NCI-H1417 treated with DMSO at 0.1 percent for 48 hours (cell line): ENCODE measurements around the gene C8A.

Experiments used
- DNase-seq: peaks from one replicate; lab custom pipeline; 2025; lab: John Stamatoyannopoulos, UW

C8A gene

DNA sequence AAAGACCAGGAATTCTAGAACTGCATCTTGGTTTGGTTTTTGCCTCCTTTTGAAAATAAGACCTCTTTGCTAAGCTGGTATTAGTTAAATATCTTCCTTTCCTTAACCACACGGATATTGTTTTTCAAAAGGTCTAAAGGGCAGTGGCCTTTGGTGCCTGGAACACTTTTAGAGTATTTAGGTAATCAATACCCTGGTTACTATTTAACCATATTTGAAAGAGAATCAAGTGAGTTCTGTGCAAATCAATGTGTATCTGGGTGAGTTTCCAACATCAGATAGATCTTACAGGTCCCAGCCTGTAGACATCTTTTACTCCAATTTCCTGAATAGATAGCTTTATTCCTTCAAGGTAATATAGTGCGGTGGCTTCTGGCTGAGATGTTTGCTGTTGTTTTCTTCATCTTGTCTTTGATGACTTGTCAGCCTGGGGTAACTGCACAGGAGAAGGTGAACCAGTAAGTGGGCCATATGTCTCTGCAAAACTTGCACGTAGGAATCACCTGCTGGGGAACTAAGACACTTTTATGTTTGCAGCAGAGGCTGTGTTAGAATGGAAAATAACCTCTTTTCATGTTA, at the start of gene C8A:
Gene C8A, plus strand, starts transcription at position 277 of the 579 bp plus-strand sequence. Its CDS starts 105 bp downstream, at position 382.
- DNase-seq, result no peak

DNA sequence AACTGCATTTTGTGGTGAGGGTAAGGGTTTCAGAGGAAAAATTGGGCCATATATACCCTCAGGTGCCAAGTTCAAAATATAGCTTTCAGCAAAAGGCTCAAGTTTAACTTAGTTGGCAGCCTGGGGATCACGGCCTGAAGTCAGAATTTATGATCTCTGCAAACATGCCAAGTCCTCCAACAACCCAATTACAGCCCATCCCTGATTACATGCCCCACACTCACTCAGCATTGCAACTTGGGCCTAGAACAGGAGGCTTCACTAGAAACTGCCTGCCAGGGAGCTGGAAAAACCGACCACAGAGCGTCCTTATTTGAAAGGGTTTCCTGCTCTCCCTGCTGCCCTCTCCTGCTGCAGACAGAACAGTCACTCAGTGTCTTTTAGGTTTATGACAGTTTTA, 47.8 kb upstream of the C8A start:
- DNase-seq, result no peak

DNA sequence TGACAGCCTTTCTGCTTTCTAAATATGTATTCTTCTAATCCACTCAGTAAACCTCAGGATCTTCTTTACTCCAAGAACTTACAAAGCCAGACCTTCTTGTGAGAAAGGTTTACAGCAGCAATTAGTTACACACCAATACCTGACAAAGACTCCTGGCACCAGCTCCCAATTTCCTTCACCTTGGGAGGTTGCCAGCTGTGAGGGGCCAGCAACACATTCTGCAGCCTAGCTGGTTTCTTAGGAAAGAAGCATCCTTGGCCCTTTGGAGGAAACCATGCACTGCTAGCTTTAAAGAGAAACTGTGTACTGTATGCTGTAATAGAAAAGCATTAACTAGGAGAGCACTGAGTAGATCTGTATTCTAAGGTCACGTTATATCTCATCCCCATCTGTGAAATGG, 46.2 kb upstream of the C8A start:
- no peak for DNase-seq

DNA sequence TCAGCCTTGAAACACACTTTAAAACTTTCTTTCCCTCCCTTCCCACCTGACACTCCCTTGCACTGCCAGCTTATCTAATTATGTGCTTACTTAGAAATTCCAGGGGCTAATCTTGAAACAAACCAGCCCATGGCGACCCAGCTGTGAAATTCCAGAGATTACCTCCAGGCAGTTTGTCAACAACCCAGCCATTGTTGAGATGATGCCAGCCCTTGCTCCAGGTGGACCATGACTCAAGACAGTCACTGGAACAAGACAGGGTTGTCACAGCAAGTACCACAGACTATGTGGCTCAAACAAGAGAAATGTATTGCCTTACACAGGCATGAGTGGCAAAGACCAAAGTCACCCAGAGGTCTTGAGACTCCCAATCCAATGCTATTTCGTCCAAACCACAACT, 43.3 kb upstream of the C8A start:
- DNase-seq, result no peak

GRCh38 chr1:56814205-56814604, 40.4 kb upstream of the C8A start:
- no peak for DNase-seq

DNA sequence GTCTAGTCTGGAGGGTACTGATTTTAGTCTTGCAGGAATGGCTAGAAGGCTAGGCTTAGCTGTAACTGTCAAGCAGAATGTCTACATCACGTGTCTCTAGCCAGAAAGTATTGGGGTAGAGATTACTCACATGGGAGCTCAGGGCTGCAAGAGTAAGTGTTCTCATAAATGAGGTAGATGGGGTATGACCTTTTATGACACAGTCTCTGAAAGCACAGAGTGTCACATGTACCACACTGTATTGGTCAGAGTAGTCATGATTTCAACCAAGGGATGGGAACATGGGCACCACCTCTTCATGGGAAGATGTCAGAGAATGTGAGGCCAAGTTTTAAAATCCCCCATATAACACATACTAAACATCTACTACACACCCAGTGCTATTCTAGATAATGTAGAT, 38.3 kb upstream of the C8A start:
- DNase-seq, result no peak

GRCh38 chr1:56816909-56817308, 37.7 kb upstream of the C8A start:
- no peak for DNase-seq

DNA sequence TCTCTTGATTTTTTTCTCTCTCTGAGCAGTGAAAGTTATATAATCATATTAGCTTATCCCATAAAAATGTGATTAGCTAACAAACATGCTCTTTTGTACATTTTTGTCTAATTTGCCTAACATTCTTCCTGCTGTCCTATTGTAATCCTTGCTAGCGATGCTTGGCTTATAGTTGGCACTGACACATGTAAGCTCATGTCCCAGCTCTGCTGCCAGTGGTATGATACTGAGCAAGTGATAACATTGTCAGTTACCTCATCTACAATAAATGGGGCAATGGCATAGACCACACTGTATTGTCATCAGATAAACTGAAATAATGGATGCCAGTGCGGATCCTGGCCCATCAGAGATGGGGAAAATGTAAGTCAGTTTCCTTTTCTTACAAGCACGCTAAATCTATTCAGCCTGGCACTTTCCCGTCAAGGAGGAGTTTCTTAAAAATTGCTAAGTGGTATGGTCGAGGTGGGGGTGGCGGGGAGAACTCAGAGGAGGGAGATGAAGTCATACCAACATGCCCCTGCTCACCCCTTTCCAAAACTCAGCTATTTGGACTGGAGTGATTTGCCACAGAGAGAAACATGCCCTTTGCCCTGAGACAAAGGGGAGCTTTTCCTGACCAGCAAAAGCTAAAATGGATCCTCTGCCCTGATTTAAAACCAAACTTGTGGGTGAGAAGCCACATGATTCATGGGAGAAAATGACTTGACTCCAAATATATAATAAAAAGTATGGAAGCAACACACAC, 36.7 kb upstream of the C8A start:
- no peak for DNase-seq

DNA sequence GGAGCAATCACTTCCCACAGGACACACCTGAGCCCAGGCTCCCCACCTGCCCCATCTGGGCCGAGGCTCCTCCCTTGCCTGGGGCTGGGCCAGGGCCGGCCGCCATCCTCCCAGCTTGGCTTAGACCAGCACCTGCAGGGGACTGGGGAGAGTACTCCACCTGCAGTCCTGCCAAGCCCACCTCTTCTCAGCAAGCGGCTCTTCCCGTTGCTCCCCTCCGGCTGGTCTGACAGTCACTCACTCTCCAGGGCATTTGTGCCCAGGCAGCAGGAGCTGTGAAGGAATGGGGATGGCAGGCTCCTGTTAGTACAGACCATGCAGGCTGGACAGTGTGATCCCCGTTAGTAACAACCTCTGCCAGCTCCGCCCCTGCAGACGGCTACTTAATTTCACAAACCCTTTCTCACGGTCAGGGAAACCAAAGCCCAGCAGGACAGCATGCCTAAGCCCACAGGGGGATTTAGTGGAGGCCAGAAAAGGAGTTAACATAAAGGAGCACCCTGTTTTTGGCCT, 35.2 kb upstream of the C8A start, which contains the start of gene FYB2:
Gene FYB2, minus strand, starts transcription at position 18 of the 513 bp plus-strand sequence. CDS start 114 bp downstream, outside the sequence.
- DNase-seq, result no peak

GRCh38 chr1:56820755-56821461, 33.7 kb upstream of the C8A start:
- DNase-seq, result no peak

- DNase-seq, result no peak
Observed at GRCh38 chr1:56821462-56821797, 33.2 kb upstream of the C8A start.

GRCh38 chr1:56824271-56824670, 30.3 kb upstream of the C8A start:
- DNase-seq, result no peak

DNA sequence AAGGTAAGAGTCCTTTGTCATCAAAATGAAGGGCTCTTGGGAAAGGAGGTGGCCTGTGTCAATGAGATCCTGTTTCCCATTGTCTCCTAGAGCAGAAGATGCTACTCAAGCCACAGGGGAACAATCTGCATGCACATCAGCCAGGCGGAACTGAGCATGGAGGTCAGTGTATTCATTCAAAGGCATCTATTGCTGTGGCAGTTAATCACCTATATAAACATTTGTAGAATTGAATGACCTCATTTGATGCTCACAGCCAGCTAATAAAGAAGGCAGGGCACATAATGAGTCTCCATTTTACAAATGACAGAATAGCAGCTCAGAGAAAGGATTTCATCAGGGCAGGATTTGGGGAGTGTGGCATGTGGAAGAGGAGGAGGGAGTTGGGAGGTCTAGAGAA, 29.7 kb upstream of the C8A start:
- no peak for DNase-seq

- DNase-seq, result no peak
Observed at GRCh38 chr1:56825436-56825835, 29.2 kb upstream of the C8A start.

DNA sequence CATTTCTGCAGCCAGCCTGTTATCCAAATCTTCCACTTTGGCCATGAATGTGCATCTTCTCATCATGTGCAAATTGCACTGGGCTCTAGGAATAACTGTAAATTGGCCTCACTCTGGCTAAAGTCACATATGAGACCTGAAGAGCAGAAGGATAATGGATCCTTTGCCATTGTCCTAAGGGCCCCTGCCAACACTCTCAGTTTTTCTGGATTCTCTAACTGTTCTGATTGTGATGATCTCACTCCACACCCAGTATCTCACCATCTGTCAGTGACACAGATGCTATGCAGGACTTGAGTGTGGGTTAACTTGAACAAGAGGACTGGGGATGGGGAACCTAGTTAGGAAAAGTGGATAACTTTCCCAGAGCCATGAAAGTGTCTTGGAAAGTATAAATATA, 26.9 kb upstream of the C8A start:
- DNase-seq, result no peak

DNA sequence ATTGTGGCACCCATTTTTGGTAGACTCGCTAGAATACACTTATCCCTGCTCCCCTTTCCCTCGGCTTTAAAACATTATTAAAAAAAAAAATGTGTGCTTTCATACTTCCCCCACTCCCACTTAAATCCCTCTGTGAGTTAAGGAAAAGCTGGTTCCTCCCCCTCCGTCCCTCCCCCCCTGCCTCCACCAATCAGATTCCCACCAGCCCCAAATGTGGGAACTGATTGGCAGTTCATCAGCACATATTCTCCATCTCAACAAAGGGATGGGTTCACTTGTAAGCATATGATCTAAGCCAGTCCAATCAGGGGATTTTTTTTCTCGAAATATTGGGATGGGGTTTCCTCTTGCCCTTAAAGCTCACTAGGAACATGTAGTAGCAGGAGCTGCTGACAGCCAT, 24.5 kb upstream of the C8A start:
- DNase-seq, result no peak

DNA sequence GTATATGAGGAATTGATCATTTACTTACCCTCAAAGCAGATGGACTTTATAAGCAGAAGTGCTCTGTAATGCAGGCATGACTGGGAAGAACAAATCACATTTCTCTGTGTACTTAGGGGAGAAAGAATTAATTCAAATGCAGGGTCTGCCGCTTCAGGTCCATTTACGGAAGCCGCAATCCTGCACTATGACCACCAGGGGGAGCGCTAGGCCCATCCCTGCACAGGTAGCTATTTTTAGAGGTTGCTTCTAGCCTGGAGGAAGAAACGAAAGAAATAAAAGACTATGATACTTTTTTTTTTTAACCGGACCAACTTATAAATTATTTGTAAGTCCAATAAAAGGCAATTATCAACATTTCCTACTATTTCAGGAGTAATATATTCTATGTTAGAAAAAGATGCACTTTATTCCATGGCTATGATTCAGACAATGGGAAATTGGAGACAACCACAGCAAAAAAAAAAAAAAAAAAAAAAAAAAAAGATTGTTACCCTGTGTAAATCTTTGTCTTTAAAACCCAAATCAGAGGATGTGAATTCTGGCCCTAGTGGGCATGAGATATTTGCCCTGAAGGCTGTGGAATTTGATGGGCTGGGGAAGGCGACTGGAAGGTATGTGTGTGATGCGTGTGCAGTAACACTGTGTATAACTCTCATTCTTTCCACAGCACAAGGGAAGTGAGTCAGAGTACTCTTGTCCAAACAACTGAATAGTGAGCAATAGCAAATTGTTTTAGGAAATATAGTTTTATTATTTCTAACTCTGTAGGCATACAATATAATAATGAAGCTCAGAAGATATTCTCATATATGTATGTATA, 22.5 kb upstream of the C8A start:
- DNase-seq, result no peak

DNA sequence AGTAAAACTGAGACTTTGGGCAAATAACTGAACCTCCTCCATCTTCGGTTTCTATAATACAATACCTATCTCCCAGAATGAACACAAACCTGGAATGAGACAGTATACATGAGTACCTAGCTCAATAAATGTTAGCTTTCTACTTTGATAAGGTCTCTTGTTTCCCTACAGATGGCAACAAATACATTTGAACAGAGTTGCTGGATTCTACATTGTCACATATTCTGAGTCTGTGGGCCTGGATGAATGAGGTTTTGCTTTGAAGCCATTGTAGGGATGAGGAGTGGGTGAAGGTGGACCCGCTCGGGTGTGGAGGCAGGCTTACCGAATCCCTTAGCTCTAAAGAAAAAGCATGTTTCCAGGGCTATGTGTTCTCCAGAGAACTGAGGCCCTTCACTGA, 21.5 kb upstream of the C8A start:
- DNase-seq, result no peak

GRCh38 chr1:56834137-56834900, 20.3 kb upstream of the C8A start:
- no peak for DNase-seq

DNA sequence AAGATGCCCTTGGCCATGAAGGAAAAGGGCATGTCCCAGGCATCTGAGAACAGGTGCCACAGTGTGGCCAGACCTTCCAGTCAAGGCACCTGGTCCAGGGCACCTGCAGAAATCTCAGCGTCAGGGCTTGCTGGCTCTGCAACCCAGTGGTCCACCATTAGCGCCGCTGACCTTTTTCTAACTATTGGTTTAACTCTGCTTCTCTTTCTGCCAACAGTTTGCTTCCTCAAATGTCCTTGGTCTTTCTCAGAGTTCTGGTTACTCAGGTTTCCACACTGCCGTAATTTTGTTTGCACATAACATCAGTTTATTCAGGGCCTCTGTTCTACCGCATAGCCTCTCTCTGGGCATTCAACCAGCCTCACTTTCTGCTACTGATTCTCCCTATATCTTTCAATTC, 18.9 kb upstream of the C8A start:
- no peak for DNase-seq

GRCh38 chr1:56836359-56836758, 18.2 kb upstream of the C8A start:
- DNase-seq, result no peak
